Astrocyte (in vitro differentiated cells and primary cell): ENCODE results near the gene ECE1. TPM values are rescaled to one million over a fixed set of nuclear protein-coding genes. Genes with fewer than 3 reads are reported as not detected.

ENCODE experiments used
- DNase-seq: peaks from one replicate; pipeline ENCODE4 v3.0.0-alpha.2; 2010; ENCODE audit warnings: low read depth
- FAIRE-seq: peaks from 2 replicates; lab custom pipeline; 2011; peaks lifted over from hg19 to GRCh38; lab: Jason Lieb, UNC
- H2AFZ ChIP-seq: 2 replicates; pipeline ENCODE4 v1.6.0; 2012; ENCODE audit warnings: low read depth, low read length, inconsistent platforms
- H3K27ac ChIP-seq: 2 replicates; pipeline ENCODE4 v1.5.1; 2011; ENCODE audit warnings: low read depth, low read length, inconsistent platforms
- H3K27me3 ChIP-seq: 2 replicates; pipeline ENCODE4 v1.6.0; 2011; ENCODE audit warnings: low read length, inconsistent platforms; ENCODE audit not compliant: insufficient read depth
- H3K36me3 ChIP-seq: 2 replicates; pipeline ENCODE4 v1.5.1; 2011; ENCODE audit warnings: low read length, inconsistent platforms; ENCODE audit not compliant: insufficient read depth
- H3K4me1 ChIP-seq: 2 replicates; pipeline ENCODE4 v1.5.1; 2011; ENCODE audit warnings: low read length, inconsistent platforms; ENCODE audit not compliant: insufficient read depth
- H3K4me2 ChIP-seq: 2 replicates; pipeline ENCODE4 v1.6.0; 2012; ENCODE audit warnings: low read length, inconsistent platforms
- H3K4me3 ChIP-seq: 2 replicates; pipeline ENCODE4 v1.5.1; 2011; ENCODE audit warnings: low read depth, mild to moderate bottlenecking, low read length, inconsistent platforms; ENCODE audit not compliant: insufficient read depth
- H3K79me2 ChIP-seq: 2 replicates; pipeline ENCODE4 v1.6.0; 2012; ENCODE audit warnings: mild to moderate bottlenecking, low read length, inconsistent platforms; ENCODE audit not compliant: insufficient read depth
- H3K9ac ChIP-seq: 2 replicates; pipeline ENCODE4 v1.6.0; 2012; ENCODE audit warnings: mild to moderate bottlenecking, low read length, inconsistent platforms
- H3K9me3 ChIP-seq: 2 replicates; pipeline ENCODE4 v1.5.1; 2012; ENCODE audit warnings: low read depth, mild to moderate bottlenecking, low read length, inconsistent platforms; ENCODE audit not compliant: insufficient read depth
- H4K20me1 ChIP-seq: 2 replicates; pipeline ENCODE4 v1.6.0; 2012; ENCODE audit warnings: low read length, inconsistent platforms; ENCODE audit not compliant: insufficient read depth
- H3K27ac Mint-ChIP-seq: one replicate; pipeline ENCODE4 v1.8.0; 2021; ENCODE audit warnings: mild to moderate bottlenecking, mixed read lengths; ENCODE audit not compliant: unreplicated experiment
- H3K27me3 Mint-ChIP-seq: one replicate; pipeline ENCODE4 v1.8.0; 2021; ENCODE audit warnings: low read depth, mixed read lengths; ENCODE audit not compliant: unreplicated experiment
- H3K36me3 Mint-ChIP-seq: one replicate; pipeline ENCODE4 v1.8.0; 2021; ENCODE audit warnings: low read depth, mixed read lengths; ENCODE audit not compliant: unreplicated experiment
- H3K4me1 Mint-ChIP-seq: one replicate; pipeline ENCODE4 v1.8.0; 2021; ENCODE audit warnings: low read depth, mixed read lengths; ENCODE audit not compliant: unreplicated experiment
- H3K4me3 Mint-ChIP-seq: one replicate; pipeline ENCODE4 v1.8.0; 2021; ENCODE audit warnings: mild to moderate bottlenecking, moderate library complexity, mixed read lengths; ENCODE audit not compliant: unreplicated experiment
- H3K9me3 Mint-ChIP-seq: one replicate; pipeline ENCODE4 v1.8.0; 2021; ENCODE audit warnings: mild to moderate bottlenecking, mixed read lengths; ENCODE audit not compliant: unreplicated experiment
- CTCF ChIP-seq: IDR thresholded peaks from 2 replicates; pipeline ENCODE4 v1.5.1; 2011; ENCODE audit warnings: low read depth, mild to moderate bottlenecking, inconsistent platforms, low read length, moderate library complexity; ENCODE audit not compliant: insufficient read depth
- EZH2 ChIP-seq: IDR thresholded peaks from 2 replicates; pipeline ENCODE4 v1.6.1; 2012; ENCODE audit warnings: mild to moderate bottlenecking, low read length, inconsistent platforms; ENCODE audit not compliant: insufficient read depth
- total RNA-seq: library from RNA; stranded (reverse); gene quantifications from 2 replicates; pipeline ENCODE4 v1.2.1, GENCODE V29; 2021

The ECE1 gene
- total RNA-seq, 1 donor from 2014 or later = 172 TPM

- peaks cover 24% of the 10 kb centered on the region for H3K4me1 Mint-ChIP-seq
- Histone ChIP-seq H3K9me3 (no peaks in the 10 kb centered on the region), H3K36me3 (peaks cover 22% of the 10 kb centered on the region), H3K9ac (peak overlapping the region; percentile 51), H3K4me1 (peaks cover 42% of the 10 kb centered on the region), H3K27ac (peak overlapping the region; percentile 67), H2AFZ (no peak overlapping the region), H3K4me3 (no peak overlapping the region), H3K27me3 (no peaks in the 10 kb centered on the region), H3K79me2 (peaks cover 6% of the 10 kb centered on the region), H4K20me1 (peaks cover 10% of the 10 kb centered on the region), H3K4me2 (no peak overlapping the region)
- TF ChIP-seq CTCF (no peak), EZH2 (no peak)
- no peaks in the 10 kb centered on the region for H3K27me3 Mint-ChIP-seq
- H3K9me3 Mint-ChIP-seq = no peaks in the 10 kb centered on the region
- H3K27ac Mint-ChIP-seq = no peak overlapping the region
- DNase-seq (no peak), FAIRE-seq (no peak)
- H3K4me3 Mint-ChIP-seq = no peak overlapping the region
- peaks cover 21% of the 10 kb centered on the region for H3K36me3 Mint-ChIP-seq
These were observed 24.0 kb downstream of the ECE1 start for GRCh38 chr1:21266119-21266774.

DNA sequence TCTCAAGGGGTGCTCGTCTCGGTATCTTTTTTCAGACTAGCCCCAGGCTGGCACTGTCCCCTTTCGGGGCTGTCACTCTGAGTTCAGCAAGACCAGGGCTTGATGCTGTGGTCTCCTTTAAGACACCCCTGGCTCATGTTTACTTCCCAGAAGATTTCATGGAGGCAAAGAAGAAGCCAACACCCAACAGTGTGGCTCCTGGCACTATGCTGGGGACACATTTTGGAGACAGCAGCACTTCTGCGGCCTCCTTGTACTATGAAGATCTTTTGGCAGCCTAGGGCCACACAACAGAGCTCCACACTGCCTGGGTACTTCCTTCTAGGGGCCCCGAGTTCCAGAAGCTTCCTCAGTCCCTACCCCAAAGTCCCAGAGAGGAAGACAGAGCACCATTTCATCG lies 24.6 kb downstream of the ECE1 start:
- Histone ChIP-seq H3K9ac (peak overlapping the region; percentile 51), H3K4me1 (peaks cover 48% of the 10 kb centered on the region), H3K36me3 (peaks cover 16% of the 10 kb centered on the region), H3K27ac (peak overlapping the region; percentile 67), H3K4me2 (peak overlapping the region; percentile 2), H3K79me2 (peaks cover 10% of the 10 kb centered on the region), H4K20me1 (peaks cover 7% of the 10 kb centered on the region), H3K27me3 (no peaks in the 10 kb centered on the region), H2AFZ (no peak overlapping the region), H3K4me3 (no peak overlapping the region), H3K9me3 (no peaks in the 10 kb centered on the region)
- no peak overlapping the region for H3K4me3 Mint-ChIP-seq
- peaks cover 21% of the 10 kb centered on the region for H3K36me3 Mint-ChIP-seq
- no peaks in the 10 kb centered on the region for H3K27me3 Mint-ChIP-seq
- no peaks in the 10 kb centered on the region for H3K9me3 Mint-ChIP-seq
- peaks cover 30% of the 10 kb centered on the region for H3K4me1 Mint-ChIP-seq
- H3K27ac Mint-ChIP-seq = no peak overlapping the region
- TF ChIP-seq CTCF = no peak
- TF ChIP-seq EZH2 = no peak
- no peak for FAIRE-seq
- DNase-seq = no peak

DNA sequence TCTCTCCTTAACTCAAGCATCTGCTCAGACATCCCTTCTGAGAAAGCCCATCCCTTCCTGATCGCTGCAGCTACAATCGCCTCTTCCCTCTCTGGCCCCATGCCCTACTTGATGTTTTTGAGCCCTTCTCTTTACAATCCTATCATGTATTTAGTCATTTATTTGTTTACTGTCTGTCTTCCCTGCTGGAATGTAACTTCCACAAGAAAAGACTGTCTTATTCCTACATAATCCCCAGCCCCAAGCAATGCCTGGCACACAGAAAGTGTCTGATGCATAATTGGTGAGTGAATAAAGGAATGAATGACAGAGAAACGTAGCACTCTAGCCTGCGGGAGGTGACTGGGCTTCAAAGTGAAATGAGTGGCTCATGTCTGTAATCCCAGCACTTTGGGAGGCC lies 25.4 kb downstream of the ECE1 start:
- DNase-seq = peak; percentile 23
- Histone ChIP-seq H3K36me3 (peaks cover 10% of the 10 kb centered on the region), H2AFZ (no peak overlapping the region), H3K4me2 (peak overlapping the region; percentile 2), H3K27me3 (no peaks in the 10 kb centered on the region), H3K9ac (peak overlapping the region; percentile 51), H4K20me1 (peaks cover 4% of the 10 kb centered on the region), H3K27ac (peak overlapping the region; percentile 67), H3K79me2 (peaks cover 8% of the 10 kb centered on the region), H3K4me3 (no peak overlapping the region), H3K9me3 (no peaks in the 10 kb centered on the region), H3K4me1 (peaks cover 48% of the 10 kb centered on the region)
- Mint-ChIP-seq H3K36me3 (peaks cover 19% of the 10 kb centered on the region), H3K9me3 (no peaks in the 10 kb centered on the region), H3K27ac (peak overlapping the region; percentile 6), H3K4me3 (peak overlapping the region; percentile 34), H3K27me3 (no peaks in the 10 kb centered on the region), H3K4me1 (peaks cover 32% of the 10 kb centered on the region)
- TF ChIP-seq CTCF = no peak
- FAIRE-seq = no peak
